Measurements from ENCODE around the gene NBR1. TPM values are rescaled to one million over a fixed set of nuclear protein-coding genes. Genes with fewer than 3 reads are reported as not detected.
"Not testable (repeated sequence)": the region's sequence is repeated elsewhere in the genome, so short reads cannot be mapped to it uniquely, and the experiment has no call there.

NBR1 gene
- total RNA-seq, 1 experiment from 2014 or later, result 60.8 TPM

- H3K27ac ChIP-seq (ENCODE audit: low read depth, low read length); H3K4me3 ChIP-seq (replicated peaks in 1 of 2; ENCODE audit: low read depth in 1 of 2, low read length in 2 of 2); H3K9me3 ChIP-seq (ENCODE audit: control insufficient read depth in 1 of 2, insufficient read depth in 1 of 2, low read depth in 1 of 2, low read length in 2 of 2); H3K9ac ChIP-seq (ENCODE audit: low read length); DNase-seq (ENCODE audit: low read depth, low spot score); RAD21 ChIA-PET (ENCODE audit: low non-redundant PET in 1 of 2, low total read pairs in 2 of 2, uncharacterized antibody in 2 of 2, unreplicated experiment in 2 of 2); POLR2A ChIA-PET; intact Hi-C loops (cut with micrococcal nuclease); H3K4me2 ChIP-seq (ENCODE audit: low read length); CTCF ChIA-PET; H3K27me3 ChIP-seq (ENCODE audit: insufficient read depth, low read length); H3K9me2 ChIP-seq (ENCODE audit: insufficient read depth); H2AFZ ChIP-seq (ENCODE audit: low read depth, low read length, poor library complexity, severe bottlenecking); BruUV-seq (replicated peaks); H3K36me3 ChIP-seq (ENCODE audit: control insufficient read depth in 1 of 2, insufficient read depth in 2 of 2, low read length in 2 of 2); ATAC-seq; H3K4me1 ChIP-seq (ENCODE audit: control insufficient read depth in 1 of 2, insufficient read depth in 2 of 2, low read length in 2 of 2); H3K79me2 ChIP-seq (ENCODE audit: insufficient read depth, low read length); H4K20me1 ChIP-seq (ENCODE audit: insufficient read depth): not testable (repeated sequence)
Measured at GRCh38 chr17:43159957-43160356, 11.1 kb upstream of the NBR1 start.

- POLR2A ChIA-PET; H3K4me2 ChIP-seq (ENCODE audit: low read length); H3K9me2 ChIP-seq (ENCODE audit: insufficient read depth); H2AFZ ChIP-seq (ENCODE audit: low read depth, low read length, poor library complexity, severe bottlenecking); BruUV-seq (replicated peaks); DNase-seq (ENCODE audit: low read depth, low spot score); H3K36me3 ChIP-seq (ENCODE audit: control insufficient read depth in 1 of 2, insufficient read depth in 2 of 2, low read length in 2 of 2); H4K20me1 ChIP-seq (ENCODE audit: insufficient read depth); ATAC-seq; H3K9ac ChIP-seq (ENCODE audit: low read length); H3K27ac ChIP-seq (ENCODE audit: low read depth, low read length); H3K4me3 ChIP-seq (replicated peaks in 1 of 2; ENCODE audit: low read depth in 1 of 2, low read length in 2 of 2); H3K27me3 ChIP-seq (ENCODE audit: insufficient read depth, low read length); RAD21 ChIA-PET (ENCODE audit: low non-redundant PET in 1 of 2, low total read pairs in 2 of 2, uncharacterized antibody in 2 of 2, unreplicated experiment in 2 of 2); intact Hi-C loops (cut with micrococcal nuclease); CTCF ChIA-PET; H3K9me3 ChIP-seq (ENCODE audit: control insufficient read depth in 1 of 2, insufficient read depth in 1 of 2, low read depth in 1 of 2, low read length in 2 of 2): not testable (repeated sequence)
- H3K79me2 ChIP-seq (ENCODE audit: insufficient read depth, low read length), result peaks cover 24% of the 10 kb centered on the region
- peaks cover 5 to 11% of the 10 kb centered on the region in 2 experiments for H3K4me1 ChIP-seq (ENCODE audit: control insufficient read depth in 1 of 2, insufficient read depth in 2 of 2, low read length in 2 of 2)
Measured at GRCh38 chr17:43165971-43166370, 5.0 kb upstream of the NBR1 start.

- H3K4me1 ChIP-seq (ENCODE audit: control insufficient read depth in 1 of 2, insufficient read depth in 2 of 2, low read length in 2 of 2), result peaks cover 8 to 23% of the 10 kb centered on the region in 2 experiments
- POLR2A ChIA-PET, result interaction anchor here (0.6 to 2.9 kb wide), 6 partner anchors 24 to 198 kb away, joined by 3 to 16 read pairs (median 4); partner anchors contain the start of gene BRCA1
- no peaks in the 10 kb centered on the region for H3K9me3 ChIP-seq (ENCODE audit: control insufficient read depth in 1 of 2, insufficient read depth in 1 of 2, low read depth in 1 of 2, low read length in 2 of 2)
- H3K4me2 ChIP-seq (ENCODE audit: low read length), result peak overlapping the region; percentile 90
- CTCF ChIA-PET, result no interaction called here
- H2AFZ ChIP-seq (ENCODE audit: low read depth, low read length, poor library complexity, severe bottlenecking), result no peak overlapping the region
- BruUV-seq (replicated peaks), result TSS peak; percentile 70
- DNase-seq (ENCODE audit: low read depth, low spot score) (no peak), ATAC-seq (peak; percentile 34)
- peak overlapping the region; percentile 76 to 98 for H3K4me3 ChIP-seq (replicated peaks in 1 of 2; ENCODE audit: low read depth in 1 of 2, low read length in 2 of 2)
- peak overlapping the region; percentile 72 for H3K27ac ChIP-seq (ENCODE audit: low read depth, low read length)
- TF ChIP-seq EZH2phosphoT487 (IDR thresholded peaks at IDR 0.05; ENCODE audit: borderline replicate concordance), result no peak
- TF ChIP-seq CEBPB (IDR thresholded peaks at IDR 0.05; ENCODE audit: low read depth), result no peak
- TF ChIP-seq MAX (IDR thresholded peaks at IDR 0.05), result peak; percentile 42; the same call in 1 of the 2 replicates
- TF ChIP-seq EGR1 (IDR thresholded peaks at IDR 0.05; ENCODE audit: low read depth), result peak; percentile 45; the same call in 1 of the 2 replicates
- TF ChIP-seq YY1 (IDR thresholded peaks at IDR 0.05; ENCODE audit: extremely low read depth, insufficient replicate concordance, low read depth, low read length), result no peak
- H3K9ac ChIP-seq (ENCODE audit: low read length), result peak overlapping the region; percentile 86
- no peaks in the 10 kb centered on the region for H3K36me3 ChIP-seq (ENCODE audit: control insufficient read depth in 1 of 2, insufficient read depth in 2 of 2, low read length in 2 of 2)
- peaks cover 47% of the 10 kb centered on the region for H3K79me2 ChIP-seq (ENCODE audit: insufficient read depth, low read length)
- intact Hi-C loops (cut with micrococcal nuclease), result loop anchor here (1.0 to 2.0 kb wide), 2 partner anchors 44 to 147 kb away; partner anchors contain the start of genes BRCA1 and VAT1
- no peaks in the 10 kb centered on the region for H3K27me3 ChIP-seq (ENCODE audit: insufficient read depth, low read length)
- RAD21 ChIA-PET (ENCODE audit: low non-redundant PET in 1 of 2, low total read pairs in 2 of 2, uncharacterized antibody in 2 of 2, unreplicated experiment in 2 of 2), result interaction anchor here in 1 of 2 experiments (0.7 kb wide), 1 partner anchor 161 kb away, joined by 5 read pairs; no protein-coding TSS in a partner anchor
- no peaks in the 10 kb centered on the region for H3K9me2 ChIP-seq (ENCODE audit: insufficient read depth)
- no peaks in the 10 kb centered on the region for H4K20me1 ChIP-seq (ENCODE audit: insufficient read depth)
Measured at GRCh38 chr17:43169561-43170139, 1.4 kb upstream of the NBR1 start.
